ENCODE measurements around the gene NSUN2. TPM values are rescaled to one million over a fixed set of nuclear protein-coding genes. Genes with fewer than 3 reads are reported as not detected.

NSUN2 gene
- total and polyA plus RNA-seq, 2 experiments from 2014 or later, result 65.4 to 112 TPM

DNA sequence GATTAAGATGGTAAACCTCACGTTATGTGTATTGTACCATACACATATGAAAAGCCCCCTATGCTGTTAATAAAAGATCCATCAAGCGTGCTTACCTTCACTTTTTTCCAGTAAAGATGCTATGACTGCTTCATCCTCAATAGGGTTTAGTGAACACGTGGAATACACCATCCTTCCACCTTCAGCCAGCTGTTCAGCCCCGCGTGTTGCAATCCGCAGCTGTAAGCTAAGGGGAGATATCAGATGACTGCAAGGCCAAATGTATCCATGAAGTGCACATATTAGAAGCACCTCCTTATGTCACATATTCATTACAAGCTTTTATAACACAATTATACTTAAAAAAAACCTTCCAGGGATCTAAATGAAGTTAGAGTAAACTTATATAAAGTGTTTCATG is 16.2 kb downstream of the NSUN2 start:
- H3K36me3 Mint-ChIP-seq (ENCODE audit: low read depth), result peaks cover 84% of the 10 kb centered on the region
- no peak for ATAC-seq
- Histone ChIP-seq H2AFZ (no peak overlapping the region), H3K4me3 (no peak overlapping the region), H3K27me3 (ENCODE audit: insufficient read depth) (no peaks in the 10 kb centered on the region), H3F3A (replicated peaks; ENCODE audit: low read depth) (no peaks in the 10 kb centered on the region), H3K27ac (ENCODE audit: low read depth) (no peak overlapping the region), H3K36me3 (ENCODE audit: insufficient read depth) (peaks cover 66% of the 10 kb centered on the region), H3K9me2 (ENCODE audit: insufficient read depth) (no peaks in the 10 kb centered on the region), H4K20me1 (replicated peaks; ENCODE audit: insufficient read depth) (peaks cover 56% of the 10 kb centered on the region), H3K4me1 (ENCODE audit: insufficient read depth) (no peaks in the 10 kb centered on the region), H3K79me2 (replicated peaks; ENCODE audit: insufficient read depth) (peaks cover 89% of the 10 kb centered on the region), H3K4me2 (no peak overlapping the region)
- no peak for DNase-seq (ENCODE audit: low spot score)
- H3K27me3 Mint-ChIP-seq (ENCODE audit: insufficient read depth, low read depth, poor library complexity), result peaks cover 3% of the 10 kb centered on the region
- H3K27ac Mint-ChIP-seq, result no peak overlapping the region
- no peak overlapping the region for H3K4me3 Mint-ChIP-seq
- TF ChIP-seq, protein P1, sequence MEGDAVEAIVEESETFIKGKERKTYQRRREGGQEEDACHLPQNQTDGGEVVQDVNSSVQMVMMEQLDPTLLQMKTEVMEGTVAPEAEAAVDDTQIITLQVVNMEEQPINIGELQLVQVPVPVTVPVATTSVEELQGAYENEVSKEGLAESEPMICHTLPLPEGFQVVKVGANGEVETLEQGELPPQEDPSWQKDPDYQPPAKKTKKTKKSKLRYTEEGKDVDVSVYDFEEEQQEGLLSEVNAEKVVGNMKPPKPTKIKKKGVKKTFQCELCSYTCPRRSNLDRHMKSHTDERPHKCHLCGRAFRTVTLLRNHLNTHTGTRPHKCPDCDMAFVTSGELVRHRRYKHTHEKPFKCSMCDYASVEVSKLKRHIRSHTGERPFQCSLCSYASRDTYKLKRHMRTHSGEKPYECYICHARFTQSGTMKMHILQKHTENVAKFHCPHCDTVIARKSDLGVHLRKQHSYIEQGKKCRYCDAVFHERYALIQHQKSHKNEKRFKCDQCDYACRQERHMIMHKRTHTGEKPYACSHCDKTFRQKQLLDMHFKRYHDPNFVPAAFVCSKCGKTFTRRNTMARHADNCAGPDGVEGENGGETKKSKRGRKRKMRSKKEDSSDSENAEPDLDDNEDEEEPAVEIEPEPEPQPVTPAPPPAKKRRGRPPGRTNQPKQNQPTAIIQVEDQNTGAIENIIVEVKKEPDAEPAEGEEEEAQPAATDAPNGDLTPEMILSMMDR (conservative IDR thresholded peaks at IDR 0.05; ENCODE audit: low read depth in 2 of 2), result no peak
- TF ChIP-seq EZH2phosphoT487 (IDR thresholded peaks at IDR 0.05; ENCODE audit: unreplicated experiment), result no peak
- TF ChIP-seq ZNF114 (CRISPR knock-in tag; IDR thresholded peaks at IDR 0.05), result no peak
- no peak for TF ChIP-seq CREB1 (CRISPR knock-in tag; IDR thresholded peaks at IDR 0.05; ENCODE audit: low read depth)
- TF ChIP-seq ZNF331 (CRISPR knock-in tag; IDR thresholded peaks at IDR 0.05; ENCODE audit: low read depth), result no peak
- TF ChIP-seq, protein P2, sequence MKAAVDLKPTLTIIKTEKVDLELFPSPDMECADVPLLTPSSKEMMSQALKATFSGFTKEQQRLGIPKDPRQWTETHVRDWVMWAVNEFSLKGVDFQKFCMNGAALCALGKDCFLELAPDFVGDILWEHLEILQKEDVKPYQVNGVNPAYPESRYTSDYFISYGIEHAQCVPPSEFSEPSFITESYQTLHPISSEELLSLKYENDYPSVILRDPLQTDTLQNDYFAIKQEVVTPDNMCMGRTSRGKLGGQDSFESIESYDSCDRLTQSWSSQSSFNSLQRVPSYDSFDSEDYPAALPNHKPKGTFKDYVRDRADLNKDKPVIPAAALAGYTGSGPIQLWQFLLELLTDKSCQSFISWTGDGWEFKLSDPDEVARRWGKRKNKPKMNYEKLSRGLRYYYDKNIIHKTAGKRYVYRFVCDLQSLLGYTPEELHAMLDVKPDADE (IDR thresholded peaks at IDR 0.05), result no peak
- TF ChIP-seq NANOG (IDR thresholded peaks at IDR 0.05; ENCODE audit: borderline replicate concordance), result no peak
- TF ChIP-seq, protein P3, sequence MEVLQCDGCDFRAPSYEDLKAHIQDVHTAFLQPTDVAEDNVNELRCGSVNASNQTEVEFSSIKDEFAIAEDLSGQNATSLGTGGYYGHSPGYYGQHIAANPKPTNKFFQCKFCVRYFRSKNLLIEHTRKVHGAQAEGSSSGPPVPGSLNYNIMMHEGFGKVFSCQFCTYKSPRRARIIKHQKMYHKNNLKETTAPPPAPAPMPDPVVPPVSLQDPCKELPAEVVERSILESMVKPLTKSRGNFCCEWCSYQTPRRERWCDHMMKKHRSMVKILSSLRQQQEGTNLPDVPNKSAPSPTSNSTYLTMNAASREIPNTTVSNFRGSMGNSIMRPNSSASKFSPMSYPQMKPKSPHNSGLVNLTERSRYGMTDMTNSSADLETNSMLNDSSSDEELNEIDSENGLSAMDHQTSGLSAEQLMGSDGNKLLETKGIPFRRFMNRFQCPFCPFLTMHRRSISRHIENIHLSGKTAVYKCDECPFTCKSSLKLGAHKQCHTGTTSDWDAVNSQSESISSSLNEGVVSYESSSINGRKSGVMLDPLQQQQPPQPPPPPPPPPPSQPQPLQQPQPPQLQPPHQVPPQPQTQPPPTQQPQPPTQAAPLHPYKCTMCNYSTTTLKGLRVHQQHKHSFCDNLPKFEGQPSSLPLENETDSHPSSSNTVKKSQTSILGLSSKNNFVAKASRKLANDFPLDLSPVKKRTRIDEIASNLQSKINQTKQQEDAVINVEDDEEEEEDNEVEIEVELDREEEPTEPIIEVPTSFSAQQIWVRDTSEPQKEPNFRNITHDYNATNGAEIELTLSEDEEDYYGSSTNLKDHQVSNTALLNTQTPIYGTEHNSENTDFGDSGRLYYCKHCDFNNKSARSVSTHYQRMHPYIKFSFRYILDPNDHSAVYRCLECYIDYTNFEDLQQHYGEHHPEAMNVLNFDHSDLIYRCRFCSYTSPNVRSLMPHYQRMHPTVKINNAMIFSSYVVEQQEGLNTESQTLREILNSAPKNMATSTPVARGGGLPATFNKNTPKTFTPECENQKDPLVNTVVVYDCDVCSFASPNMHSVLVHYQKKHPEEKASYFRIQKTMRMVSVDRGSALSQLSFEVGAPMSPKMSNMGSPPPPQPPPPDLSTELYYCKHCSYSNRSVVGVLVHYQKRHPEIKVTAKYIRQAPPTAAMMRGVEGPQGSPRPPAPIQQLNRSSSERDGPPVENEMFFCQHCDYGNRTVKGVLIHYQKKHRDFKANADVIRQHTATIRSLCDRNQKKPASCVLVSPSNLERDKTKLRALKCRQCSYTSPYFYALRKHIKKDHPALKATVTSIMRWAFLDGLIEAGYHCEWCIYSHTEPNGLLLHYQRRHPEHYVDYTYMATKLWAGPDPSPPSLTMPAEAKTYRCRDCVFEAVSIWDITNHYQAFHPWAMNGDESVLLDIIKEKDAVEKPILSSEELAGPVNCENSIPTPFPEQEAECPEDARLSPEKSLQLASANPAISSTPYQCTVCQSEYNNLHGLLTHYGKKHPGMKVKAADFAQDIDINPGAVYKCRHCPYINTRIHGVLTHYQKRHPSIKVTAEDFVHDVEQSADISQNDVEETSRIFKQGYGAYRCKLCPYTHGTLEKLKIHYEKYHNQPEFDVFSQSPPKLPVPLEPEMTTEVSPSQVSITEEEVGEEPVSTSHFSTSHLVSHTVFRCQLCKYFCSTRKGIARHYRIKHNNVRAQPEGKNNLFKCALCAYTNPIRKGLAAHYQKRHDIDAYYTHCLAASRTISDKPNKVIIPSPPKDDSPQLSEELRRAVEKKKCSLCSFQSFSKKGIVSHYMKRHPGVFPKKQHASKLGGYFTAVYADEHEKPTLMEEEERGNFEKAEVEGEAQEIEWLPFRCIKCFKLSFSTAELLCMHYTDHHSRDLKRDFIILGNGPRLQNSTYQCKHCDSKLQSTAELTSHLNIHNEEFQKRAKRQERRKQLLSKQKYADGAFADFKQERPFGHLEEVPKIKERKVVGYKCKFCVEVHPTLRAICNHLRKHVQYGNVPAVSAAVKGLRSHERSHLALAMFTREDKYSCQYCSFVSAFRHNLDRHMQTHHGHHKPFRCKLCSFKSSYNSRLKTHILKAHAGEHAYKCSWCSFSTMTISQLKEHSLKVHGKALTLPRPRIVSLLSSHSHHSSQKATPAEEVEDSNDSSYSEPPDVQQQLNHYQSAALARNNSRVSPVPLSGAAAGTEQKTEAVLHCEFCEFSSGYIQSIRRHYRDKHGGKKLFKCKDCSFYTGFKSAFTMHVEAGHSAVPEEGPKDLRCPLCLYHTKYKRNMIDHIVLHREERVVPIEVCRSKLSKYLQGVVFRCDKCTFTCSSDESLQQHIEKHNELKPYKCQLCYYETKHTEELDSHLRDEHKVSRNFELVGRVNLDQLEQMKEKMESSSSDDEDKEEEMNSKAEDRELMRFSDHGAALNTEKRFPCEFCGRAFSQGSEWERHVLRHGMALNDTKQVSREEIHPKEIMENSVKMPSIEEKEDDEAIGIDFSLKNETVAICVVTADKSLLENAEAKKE (CRISPR knock-in tag; IDR thresholded peaks at IDR 0.05), result no peak
- no peak for TF ChIP-seq POLR2AphosphoS5 (IDR thresholded peaks at IDR 0.05; ENCODE audit: low read depth)
- no peak for TF ChIP-seq EZH2 (IDR thresholded peaks at IDR 0.05; ENCODE audit: low read depth, unreplicated experiment)
- TF ChIP-seq JUNB (IDR thresholded peaks at IDR 0.05; ENCODE audit: unreplicated experiment), result no peak
- TF ChIP-seq STAT1 (IDR thresholded peaks at IDR 0.05; ENCODE audit: unreplicated experiment), result no peak
- no peak for TF ChIP-seq REST (IDR thresholded peaks at IDR 0.05; ENCODE audit: unreplicated experiment)
- H3K9me3 Mint-ChIP-seq, result no peaks in the 10 kb centered on the region; the same call in 2 of the 3 replicates
- no peaks in the 10 kb centered on the region for H3K4me1 Mint-ChIP-seq
